Left renal cortex interstitium (tissue), 4 donors: ENCODE measurements around the gene MBNL1. TPM values are rescaled to one million over a fixed set of nuclear protein-coding genes. Genes with fewer than 3 reads are reported as not detected.

Source experiments
- DNase-seq, 4 donors: peaks; one replicate each; pipeline ENCODE4 v3.0.0-alpha.2; 2013; ENCODE audit warnings: low read depth in 4 of 4, low spot score in 2 of 4, missing footprints in 1 of 4
- polyA plus RNA-seq, 4 donors: library from polyadenylated mRNA; unstranded; fragments of 120-200 nt; gene quantifications; one replicate each; pipeline ENCODE4 v1.2.1, GENCODE V29; 2013; ENCODE audit not compliant: insufficient read length in 4 of 4

MBNL1 gene
- polyA plus RNA-seq, 4 donors: 47.8 to 55.1 (median 51.4) TPM

DNA sequence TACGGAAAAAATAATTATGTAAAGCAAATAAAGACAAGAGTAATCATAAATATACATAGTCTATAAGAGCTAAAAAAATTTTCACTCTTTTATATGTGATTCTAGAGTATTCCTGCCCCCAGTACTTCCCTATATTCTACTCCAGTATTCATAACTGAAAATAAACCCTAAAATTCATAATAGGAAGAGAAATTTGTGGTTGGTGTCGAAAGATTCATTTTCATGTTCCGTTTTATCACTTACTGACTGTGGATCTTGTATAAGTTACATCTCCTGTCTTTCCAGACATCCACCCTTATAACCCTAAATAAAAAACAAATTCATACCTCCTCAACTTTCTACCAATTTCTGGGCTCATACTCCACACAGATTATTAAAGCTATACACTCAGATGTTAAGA is 16.0 kb upstream of the MBNL1 start:
- no peak for DNase-seq

DNA sequence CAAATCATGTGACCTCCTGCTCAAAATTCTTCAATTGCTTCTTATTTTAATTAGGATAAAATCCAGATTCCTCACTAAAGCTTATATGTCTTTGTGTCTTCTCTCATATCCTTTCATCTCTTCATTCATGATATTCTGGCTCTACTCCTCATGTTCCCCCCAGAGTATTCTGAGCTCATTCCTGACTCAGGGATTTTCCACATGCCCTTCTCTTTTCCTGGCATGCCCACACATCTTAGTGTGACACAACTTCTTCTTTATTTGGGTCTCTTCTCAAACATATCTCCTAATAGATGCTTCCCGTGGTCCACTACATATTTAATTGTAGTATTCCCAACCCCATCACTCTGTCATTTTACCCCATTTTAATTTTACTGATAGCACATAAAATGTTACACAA is 15.2 kb upstream of the MBNL1 start:
- no peak for DNase-seq

DNA sequence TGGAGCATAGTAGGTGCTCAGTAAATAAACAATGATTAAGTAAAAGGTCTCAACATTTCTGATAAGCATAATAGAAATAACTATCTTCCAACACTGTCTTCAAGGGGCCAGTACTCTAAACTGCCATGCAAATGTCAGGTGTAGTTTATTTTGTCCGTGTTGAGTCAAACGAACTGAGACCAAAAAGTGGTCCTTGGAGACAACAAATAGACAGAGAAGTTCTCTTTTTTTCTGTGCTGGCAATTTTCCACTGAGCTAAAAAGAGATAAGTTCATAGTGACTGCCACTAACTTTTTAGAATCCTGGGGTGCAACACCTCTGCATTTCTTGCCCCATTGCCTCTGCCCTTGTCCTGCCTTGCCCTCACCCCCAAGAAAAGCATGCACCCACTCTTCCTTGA is 14.7 kb upstream of the MBNL1 start:
- no peak for DNase-seq

DNA sequence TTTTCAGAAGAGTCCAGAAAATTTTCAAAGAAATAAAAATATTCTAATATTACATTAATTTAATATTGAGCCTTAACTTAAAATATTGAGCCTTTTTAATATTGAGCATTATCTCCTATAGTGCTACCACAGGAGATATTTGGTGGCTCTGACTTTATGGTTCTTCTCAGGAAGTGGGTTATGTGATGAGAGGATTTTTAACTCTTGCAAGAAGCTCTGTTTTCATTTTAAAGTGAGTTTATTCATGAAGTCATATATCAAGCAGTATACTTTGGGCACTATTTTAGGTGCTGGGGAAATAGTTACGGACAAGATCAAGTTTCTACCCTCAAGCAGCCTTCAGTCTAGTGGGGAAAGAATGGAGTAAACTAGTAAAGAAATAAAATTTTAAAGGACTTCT is 13.4 kb upstream of the MBNL1 start:
- no peak for DNase-seq

DNA sequence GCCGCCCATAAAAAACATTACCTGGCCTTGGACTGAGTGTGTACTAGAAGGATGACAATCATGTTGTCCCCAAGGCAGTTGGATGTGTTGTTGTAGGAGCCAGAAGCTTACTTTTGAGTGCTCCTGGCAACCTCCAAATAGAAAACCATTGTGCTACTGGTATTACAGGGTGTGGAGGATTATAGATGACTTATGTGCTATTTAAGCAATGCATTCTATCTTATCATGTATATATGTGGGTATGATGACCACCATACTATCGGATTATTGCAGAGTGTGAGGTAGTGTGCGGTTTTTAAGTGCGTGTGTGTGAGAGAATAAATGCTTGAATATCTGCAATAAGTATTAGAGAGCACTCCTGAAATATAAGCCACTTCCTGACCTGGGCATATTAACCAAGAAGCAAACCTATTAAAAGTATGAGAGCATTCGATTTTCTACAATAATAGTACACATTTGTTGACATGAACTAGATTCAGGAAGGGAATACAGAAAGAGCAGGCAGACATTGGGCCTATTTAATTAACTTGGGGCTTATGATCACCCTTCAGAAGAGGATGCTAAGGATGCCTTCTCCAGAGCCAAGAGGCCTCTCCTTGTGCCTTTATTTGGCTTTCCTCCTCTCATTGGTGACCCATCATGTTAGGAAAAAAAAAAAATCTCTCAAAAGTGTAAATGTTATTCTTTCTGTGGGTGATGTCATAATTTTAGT is 11.7 kb upstream of the MBNL1 start:
- DNase-seq: no peak

DNA sequence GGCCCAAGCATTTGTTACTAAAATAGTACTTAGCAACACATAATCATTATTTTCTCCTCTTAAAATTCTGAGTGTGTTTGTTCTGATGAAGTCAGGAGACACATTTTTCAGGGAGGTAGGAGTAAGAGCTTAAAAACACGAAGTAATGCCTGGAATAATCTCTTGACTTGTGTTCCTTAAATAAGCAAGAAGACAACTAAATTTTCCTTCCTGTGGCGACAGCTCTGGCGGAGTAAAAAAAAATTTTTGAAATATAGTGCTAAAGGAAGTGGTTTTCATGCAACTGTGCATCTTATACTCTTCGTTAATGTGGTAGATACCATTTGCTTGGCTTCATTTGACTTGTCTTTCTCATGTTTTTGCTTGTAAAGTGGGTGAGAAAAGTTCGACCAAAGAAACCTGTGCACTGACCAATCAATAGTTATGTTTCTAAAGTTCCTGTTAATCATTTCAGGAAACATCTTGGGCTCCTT is 11.1 kb upstream of the MBNL1 start:
- DNase-seq: no peak

DNA sequence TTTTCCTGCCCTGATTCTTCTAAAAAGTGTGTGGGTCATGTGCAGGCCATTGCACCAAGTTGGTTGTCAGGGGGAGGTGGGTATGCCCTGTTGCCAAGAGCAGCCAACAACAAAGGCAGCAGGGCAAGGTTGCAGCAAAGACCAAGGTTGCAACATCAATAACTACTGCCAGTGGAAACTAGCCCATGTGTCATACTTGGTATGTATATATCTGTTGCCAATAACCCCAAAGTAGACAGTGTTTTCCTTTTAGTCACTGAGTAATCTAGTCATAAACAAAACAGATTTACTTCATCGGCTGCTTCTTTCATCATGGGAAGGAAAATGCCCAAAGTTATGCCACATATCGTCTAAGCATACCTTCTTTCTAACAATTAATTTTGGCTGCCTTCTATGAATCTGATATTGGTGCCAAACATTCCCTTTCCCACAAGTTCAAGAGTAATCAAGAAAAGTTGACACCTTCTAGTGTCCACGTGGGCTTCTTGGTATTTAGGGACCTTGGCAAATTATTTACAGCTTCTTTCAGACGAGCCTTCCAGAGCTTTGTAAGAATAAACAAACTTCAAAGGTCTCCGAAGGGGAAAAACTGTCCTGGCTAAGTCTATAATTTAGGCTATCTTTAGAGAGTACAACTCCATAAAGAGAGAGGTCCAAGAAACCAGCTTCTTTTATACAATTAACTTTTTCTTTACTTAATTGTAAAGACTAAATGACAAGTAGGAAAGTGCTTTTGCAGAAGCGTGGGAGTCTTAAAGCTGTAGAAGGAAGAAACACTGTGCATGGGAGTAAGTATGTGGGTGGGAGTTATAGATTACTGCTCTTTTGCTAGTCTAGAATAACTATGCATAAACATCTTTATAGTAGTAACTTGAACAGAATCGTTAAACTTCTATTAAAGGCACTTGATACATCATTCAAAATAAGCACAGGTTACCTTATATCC is 10.0 kb upstream of the MBNL1 start:
- peak in 1 of 4 donors; percentile 41 for DNase-seq

DNA sequence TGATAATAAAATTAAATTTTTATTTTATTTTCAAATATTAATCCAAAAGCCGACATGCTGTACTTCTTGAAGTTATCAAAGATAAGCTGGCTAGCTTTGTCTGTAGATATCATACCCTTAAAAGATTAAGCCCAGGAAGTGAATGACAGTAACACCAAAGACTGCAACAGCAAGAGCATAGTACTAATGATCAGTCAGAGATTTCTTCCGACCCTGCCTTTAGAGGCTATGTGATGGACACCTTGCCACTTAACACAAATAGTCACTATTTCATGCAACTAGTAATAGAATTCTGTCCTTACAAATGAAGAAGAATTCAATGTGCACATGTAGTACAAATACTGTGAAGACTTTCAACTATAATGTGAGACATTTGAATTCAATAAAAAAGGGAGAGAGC is 9.3 kb upstream of the MBNL1 start:
- DNase-seq: no peak

DNA sequence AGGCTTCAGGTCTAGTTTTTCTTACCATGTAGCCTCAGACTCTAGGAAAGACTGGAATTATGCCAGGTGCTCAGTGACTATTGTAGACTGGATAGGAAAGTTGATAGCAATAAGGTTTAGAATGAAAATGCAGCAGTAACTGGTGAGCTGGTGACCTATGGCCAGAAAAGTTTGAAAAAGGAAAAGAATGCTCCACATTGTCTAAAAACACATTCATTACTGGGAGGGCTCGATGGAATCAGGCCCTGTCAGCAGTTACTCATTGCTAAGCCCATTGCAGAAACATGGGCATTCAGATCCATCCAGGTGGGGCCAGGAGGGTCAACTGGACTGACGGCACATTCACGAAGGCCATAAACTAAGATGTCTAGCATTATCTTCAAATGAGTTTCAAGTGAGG is 8.7 kb upstream of the MBNL1 start:
- no peak for DNase-seq

DNA sequence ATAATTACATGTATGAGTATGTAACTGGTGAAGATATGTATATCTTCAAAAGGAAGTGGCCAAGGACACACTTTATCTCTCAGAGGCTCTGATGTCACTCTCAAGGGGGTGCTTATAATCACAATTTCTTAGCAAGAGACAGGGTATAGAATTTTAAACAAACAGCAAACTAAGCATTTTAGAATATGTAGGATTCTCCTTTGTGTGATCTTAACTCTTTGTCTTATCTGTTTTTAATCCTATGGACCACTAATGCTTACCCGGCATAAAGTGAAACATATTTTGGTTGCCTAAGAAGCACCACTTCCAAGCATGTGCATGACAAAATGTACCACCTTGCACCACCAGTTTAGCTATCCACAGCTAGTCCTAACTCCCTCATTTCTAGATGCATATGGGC is 8.2 kb upstream of the MBNL1 start:
- DNase-seq: no peak

DNA sequence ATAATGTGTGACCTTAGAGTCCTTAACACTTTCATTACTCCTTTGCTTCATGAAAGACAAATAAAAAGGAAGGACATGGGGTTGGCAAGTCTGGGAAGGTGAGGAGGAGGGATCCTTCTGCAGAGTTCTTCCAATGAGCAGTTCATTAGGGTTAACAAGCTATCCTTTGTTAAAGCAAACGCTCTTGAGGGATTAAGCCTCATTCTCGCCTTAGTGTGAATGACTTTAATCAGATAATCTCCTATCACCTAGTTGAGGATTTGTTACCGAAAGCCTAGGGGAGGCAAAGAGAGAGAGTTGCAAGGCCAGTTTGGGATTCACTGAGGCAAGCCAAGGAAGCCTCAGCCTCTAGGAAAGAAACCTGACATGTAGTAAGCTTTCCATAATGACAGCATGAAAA is 7.4 kb upstream of the MBNL1 start:
- DNase-seq: no peak

DNA sequence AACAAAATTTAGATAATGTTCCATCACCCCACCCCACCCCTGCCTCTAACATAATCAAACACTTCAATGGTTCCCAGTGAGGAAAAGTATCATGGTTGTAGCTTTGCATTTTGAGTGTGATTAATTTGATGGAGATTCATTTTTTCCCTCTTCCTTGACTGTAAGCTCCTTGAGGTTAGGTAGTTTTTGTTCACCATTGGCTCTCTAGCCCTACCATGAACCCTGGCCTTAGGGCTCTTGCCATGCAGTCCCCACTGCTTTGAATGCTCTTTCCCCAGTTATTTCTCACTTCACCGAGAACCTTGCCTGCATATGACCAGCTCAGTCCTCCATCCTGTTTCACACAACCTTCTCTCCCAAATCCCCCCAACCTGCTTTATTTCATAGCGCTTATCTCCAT is 5.0 kb upstream of the MBNL1 start:
- DNase-seq: no peak

DNA sequence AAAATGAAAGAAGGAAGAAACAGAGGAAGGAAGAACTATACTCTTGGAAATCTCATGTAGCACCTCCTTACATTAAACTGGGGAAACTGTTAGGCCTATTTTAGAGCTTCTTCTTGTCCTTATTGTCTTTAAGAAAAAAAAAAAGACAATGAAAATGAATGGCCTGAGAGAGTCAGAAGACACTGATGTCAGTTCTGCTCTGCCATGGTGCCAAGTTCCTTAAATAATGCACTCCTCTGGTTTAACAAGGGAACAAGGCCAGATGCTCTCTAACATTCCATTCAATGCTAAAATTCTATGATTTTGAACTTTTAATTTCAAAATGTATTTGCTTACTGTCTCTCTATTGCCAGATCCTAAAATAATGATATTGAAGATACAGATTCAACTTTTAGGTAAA is 4.4 kb upstream of the MBNL1 start:
- no peak for DNase-seq

DNA sequence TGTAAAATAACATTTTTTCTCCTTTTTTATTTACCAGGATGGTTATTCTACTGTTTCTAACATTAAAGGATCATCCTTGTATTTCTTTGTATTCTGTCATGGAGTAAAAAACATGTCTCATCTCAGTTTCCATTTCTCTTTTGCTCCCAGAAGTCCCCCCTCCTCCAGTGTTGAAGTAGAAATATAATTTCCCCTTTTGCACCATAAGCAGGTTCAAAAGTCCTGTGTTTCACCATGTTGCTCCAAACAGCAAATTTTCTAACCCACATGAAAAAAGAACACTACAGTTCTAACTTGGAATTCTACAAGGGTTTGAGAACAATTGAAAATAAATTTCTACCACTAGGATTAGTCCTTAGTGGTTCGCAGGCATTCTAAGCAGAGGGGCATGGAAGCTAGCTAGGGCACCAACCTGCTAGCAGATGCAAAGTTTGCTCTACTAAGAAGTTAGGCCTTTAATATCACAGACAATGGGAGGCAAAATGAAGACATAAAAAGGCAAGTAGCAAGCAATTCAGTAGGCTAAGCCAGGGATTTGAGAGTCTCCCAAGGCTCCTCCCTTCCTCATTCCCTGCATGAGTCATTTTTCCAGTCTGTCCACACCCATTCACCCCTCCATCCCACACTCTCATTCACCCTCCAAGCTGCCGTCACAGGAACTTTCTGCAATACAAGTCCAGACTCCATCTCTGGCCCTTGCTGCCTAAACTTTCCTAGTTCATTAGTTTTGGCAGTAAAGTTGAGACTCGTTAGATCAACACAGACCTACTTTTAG is 2.3 kb upstream of the MBNL1 start:
- no peak for DNase-seq

DNA sequence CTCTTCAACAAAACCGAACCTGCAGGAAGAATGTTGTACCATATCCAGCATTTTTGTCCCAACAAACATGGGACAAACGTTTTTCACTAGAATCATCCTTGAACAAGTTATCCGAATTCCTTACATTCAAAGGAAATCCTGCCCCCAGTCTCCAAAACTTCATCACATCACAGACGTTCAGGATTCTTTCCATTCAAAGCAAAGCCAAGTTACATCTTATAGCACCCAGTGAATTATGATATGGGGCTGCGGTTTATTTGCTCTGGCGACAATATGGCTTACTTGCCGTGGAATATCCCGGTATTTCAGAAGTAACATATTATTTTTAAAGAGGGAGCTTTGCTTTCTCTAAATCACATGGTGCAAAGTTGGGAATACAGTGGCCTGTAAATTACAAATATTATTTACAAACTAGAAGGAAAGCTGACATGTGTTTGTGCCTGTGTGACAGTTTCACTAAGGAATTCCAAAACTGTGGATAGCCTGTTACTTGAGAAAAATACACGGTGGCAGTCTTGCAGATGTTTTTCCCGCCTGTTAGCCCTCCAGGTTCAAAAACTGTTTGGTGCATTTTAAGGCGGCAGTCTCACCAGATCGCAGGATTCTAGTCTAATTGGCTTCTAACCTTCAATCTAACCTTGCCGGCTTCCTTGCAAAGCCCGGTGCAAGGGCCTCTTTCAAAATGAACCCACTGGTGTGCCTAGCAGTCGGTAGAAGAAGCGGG is 736 bp upstream of the MBNL1 start:
- DNase-seq: peak in 2 of 4 donors; percentile 70 to 77

DNA sequence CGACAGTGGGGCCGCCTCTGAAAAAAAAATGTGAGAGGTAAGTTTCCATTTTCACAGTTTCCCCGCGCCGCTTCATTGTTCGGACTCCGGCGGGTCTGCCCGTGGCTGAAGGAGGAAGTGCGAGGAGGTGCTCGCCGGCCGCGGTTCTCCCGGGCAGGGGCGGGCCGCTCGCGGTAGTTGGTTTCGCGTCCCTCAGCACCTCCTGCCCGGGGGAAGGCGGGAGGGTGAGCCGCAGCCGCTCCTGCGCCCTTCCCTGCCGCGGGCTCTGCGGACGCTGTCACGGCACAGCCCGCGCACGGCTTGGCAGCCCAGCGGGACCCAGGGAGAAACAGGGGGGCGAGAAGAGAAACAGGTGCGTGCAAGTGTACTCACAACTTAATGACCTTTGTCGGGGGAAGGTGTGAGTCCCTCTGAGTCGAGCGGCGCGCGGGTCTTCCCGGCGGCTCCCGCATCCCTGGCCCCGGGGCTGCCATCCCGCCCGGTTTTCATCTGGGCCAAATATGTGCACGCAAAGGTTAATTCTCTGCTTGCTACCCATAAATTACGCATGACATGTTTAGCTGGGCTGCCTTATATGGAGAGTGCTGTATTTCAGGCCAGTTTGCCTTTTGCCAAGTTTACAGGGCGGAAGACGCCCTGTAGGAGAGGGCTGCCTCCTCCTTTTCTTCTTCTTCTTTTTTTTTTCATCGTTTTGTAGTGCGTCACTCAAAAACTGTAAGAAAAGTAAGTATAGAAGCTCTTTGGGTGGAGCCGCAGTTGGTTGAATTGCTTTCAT is 514 bp downstream of the MBNL1 start:
- peak in 3 of 4 donors; percentile 57 to 83 (median 59) for DNase-seq

DNA sequence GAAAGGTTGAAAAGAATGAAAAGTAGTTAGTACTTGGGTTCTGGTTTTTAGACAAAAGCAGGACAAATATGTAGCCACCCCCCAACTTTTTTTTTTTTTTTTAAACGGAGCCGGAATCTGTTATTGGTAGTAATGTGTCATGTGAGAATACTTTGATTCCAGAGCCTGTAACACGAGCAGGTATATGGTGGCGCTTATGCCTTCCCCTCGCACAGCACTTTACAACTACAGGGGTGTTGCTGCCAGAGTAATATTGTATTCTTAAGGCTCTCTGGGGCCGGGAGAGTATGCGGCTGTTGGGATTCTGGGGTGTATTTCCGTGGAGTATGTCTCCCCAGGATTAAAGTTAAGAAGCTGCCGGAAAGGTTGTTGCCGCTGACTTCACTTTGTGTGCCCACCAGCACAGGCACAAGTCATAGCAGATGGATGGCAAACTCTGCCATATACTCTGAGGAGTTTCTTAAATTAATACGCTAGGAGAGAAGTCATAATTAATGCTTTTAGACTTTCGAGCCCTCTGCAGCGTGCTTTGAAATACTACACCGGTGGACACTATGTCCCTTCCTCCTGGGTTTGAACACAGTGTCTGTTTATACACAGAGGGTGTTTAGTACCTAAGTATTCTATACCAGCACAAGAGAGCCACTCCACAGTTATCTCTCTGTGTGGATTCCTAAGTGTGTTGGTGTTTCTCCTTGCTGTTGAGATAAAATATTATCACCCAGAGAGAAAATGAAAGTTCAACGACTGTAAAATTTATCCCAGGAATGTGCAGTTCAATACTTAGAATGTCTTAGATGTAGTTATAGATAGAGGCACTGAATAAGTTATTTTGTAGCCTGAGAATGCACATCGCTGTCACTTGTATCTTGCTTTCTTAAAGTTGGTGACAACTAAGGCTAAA is 1.4 kb downstream of the MBNL1 start:
- DNase-seq: peak in 3 of 4 donors; percentile 54 to 60 (median 55)

DNA sequence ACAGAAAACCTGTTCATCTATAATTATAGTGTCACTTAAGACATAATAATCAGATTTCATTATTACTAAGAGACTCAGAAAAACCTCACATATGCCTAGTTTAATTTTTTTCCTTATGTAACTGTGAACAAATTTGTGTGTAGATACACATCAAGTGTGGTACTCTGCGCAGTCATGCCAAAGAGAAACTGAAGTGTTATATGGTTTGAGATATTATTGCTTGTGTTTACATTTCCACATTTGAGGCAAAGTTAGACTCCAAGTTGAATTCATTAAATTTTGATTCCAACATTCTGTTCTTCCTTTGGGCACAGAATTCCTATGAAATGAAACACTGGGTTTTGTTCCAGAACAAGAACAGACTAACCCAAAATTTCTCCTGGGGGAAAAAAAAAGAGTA is 2.2 kb downstream of the MBNL1 start:
- no peak for DNase-seq
